Thymus (tissue), 11 donors: ENCODE measurements around the gene TMEM178B. TPM values are rescaled to one million over a fixed set of nuclear protein-coding genes. Genes with fewer than 3 reads are reported as not detected.
"Not testable (repeated sequence)": the region's sequence is repeated elsewhere in the genome, so short reads cannot be mapped to it uniquely, and the experiment has no call there.

Source experiments
- DNase-seq, 9 donors: peaks; one replicate each; pipeline ENCODE4 v3.0.0-alpha.2; 2013; ENCODE audit warnings: low spot score in 9 of 9, low read depth in 6 of 9, missing footprints in 1 of 9
- H3K27ac ChIP-seq, 2 donors: one replicate each; pipeline ENCODE4 v1.5.1; 2013; ENCODE audit warnings: control low read depth in 1 of 2, low read depth in 1 of 2, low read length in 1 of 2, mild to moderate bottlenecking in 1 of 2, moderate library complexity in 1 of 2
- H3K27me3 ChIP-seq, 2 donors: one replicate each; pipeline ENCODE4 v1.5.1; 2013; ENCODE audit warnings: low read length in 1 of 2; ENCODE audit not compliant: control insufficient read depth in 2 of 2, insufficient read depth in 1 of 2
- H3K36me3 ChIP-seq, 2 donors: one replicate each; pipeline ENCODE4 v1.5.1; 2013; ENCODE audit warnings: low read length in 1 of 2, mild to moderate bottlenecking in 1 of 2, moderate library complexity in 1 of 2; ENCODE audit not compliant: control insufficient read depth in 2 of 2, insufficient read depth in 2 of 2
- H3K4me1 ChIP-seq, 2 donors: one replicate each; pipeline ENCODE4 v1.5.1; 2013; ENCODE audit warnings: low read length in 2 of 2; ENCODE audit not compliant: control insufficient read depth in 2 of 2, insufficient read depth in 2 of 2
- H3K4me3 ChIP-seq, 2 donors: one replicate each; pipeline ENCODE4 v1.5.1; 2013; ENCODE audit warnings: low read length in 2 of 2, control low read depth in 1 of 2, mild to moderate bottlenecking in 1 of 2
- H3K9me3 ChIP-seq, 2 donors: one replicate each; pipeline ENCODE4 v1.5.1; 2013; ENCODE audit warnings: low read length in 1 of 2, mild to moderate bottlenecking in 1 of 2; ENCODE audit not compliant: control insufficient read depth in 2 of 2, insufficient read depth in 1 of 2
- WGBS: extraction: QIAGEN DNeasy Blood & Tissue Kit; methylation state at CpG from one replicate; pipeline ENCODE4 v1.1.7; 2013; 5-methylcytosine and 5-hydroxymethylcytosine counted together
- polyA plus RNA-seq: library from polyadenylated mRNA; stranded (reverse); fragments of 200-250 nt; gene quantifications from one replicate; pipeline ENCODE4 v1.2.3, GENCODE V29; 2013
- total RNA-seq: library from RNA; stranded (reverse); fragments of 120-200 nt; gene quantifications from one replicate; pipeline ENCODE4 v1.2.4, GENCODE V29; 2013
- donor health status: healthy.

TMEM178B gene
- total and polyA plus RNA-seq, 2 donors = 0.68 to 2.0 TPM

DNA sequence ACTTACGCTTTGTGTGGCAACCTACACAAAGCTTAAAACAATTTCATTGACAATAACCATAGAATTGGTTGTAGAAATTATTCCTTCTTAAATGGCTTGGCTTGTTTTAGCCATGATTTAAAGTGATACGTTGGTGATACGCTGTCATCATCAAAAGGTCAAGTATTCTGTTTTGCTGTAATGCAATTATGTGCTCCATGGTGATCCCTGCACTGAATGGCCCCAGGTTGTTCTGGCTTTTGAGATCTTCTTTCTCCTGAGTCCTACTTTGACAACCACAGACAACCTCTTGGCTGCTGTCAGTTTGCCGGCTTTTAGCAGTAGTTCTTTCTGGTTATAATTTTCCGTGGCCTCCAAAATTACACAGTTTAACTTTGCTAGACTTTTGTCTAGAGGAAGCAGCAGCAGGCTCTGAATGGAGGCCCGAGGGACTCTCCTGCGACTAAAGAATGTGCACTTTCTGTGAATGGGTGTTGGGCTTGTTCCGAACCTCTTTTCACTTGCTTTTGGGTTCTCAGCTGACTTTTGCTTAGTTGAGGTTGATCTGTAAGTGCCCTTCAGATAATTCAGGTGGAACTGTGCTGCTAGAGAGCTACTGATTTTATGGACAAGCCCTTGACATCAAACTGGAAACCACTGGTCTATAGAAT lies 104.7 kb downstream of the TMEM178B start:
- Histone ChIP-seq H3K4me3 (no peak overlapping the region), H3K27me3 (no peaks in the 10 kb centered on the region), H3K4me1 (no peaks in the 10 kb centered on the region), H3K27ac (no peak overlapping the region), H3K36me3 (no peaks in the 10 kb centered on the region), H3K9me3 (no peaks in the 10 kb centered on the region)
- no peak for DNase-seq
- WGBS = 96% methylated on average over 8 of the region's 8 CpGs

DNA sequence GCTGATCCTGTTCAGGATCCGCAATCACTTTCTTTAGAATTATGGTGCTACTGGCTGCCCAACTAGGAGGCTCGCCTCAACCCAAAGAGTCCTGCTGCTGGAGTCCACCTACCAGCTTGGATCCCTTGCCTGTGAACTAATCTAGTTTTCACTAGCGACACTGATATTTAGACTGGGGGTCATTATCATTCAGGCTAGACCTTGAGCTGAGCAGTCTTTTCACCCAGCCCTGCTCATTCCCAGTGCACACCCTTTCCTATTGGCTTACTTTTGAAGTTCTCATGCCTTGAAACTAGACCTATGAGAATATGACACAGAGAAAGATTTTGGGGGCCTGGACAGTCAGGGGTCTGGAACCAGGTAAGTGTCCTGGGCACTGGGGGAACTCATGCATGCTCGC lies 107.9 kb downstream of the TMEM178B start:
- WGBS = 98% methylated on average over 4 of the region's 4 CpGs
- H3K27me3 ChIP-seq = no peaks in the 10 kb centered on the region
- no peak for DNase-seq
- no peaks in the 10 kb centered on the region for H3K9me3 ChIP-seq
- H3K4me3 ChIP-seq = no peak overlapping the region
- H3K36me3 ChIP-seq = no peaks in the 10 kb centered on the region
- no peak overlapping the region for H3K27ac ChIP-seq
- no peaks in the 10 kb centered on the region for H3K4me1 ChIP-seq

DNA sequence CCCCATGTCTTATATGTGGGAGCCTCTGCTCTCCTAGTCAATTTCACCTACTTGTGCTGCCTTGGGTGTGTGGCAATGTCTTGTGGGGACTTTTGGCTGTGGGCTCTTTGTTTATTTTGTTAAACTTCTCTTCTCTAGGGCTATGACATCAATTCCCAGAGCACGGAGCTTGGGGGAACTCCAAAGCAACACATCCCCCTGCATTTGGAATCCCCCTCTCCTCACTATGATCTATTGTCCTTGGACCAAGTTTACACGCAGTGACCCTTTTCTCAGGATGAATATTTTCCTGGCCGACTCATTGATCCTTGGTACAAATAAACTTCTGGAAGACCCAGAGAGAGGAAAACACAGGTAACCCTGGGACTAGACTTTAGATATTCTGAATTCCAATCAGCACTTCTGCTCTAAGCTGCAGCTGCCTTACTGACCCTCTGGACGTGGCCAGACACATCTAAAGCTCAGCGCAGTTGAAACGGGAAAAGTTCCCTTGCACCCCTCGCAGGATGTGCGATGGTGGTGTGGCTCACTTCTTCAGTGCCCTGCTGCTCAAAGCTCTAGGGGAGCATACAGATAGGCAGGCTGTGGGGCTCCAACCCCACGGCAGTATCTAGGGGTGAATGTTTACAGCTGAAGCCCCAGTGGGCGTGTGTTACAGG lies 110.8 kb downstream of the TMEM178B start:
- H3K9me3 ChIP-seq = no peaks in the 10 kb centered on the region
- WGBS = 87% methylated on average over 10 of the region's 10 CpGs
- peak in 1 of 9 donors; percentile 16 for DNase-seq
- H3K4me1 ChIP-seq = no peaks in the 10 kb centered on the region
- peak overlapping the region in 1 of 2 donors; percentile 37 for H3K27ac ChIP-seq
- H3K4me3 ChIP-seq = no peak overlapping the region
- no peaks in the 10 kb centered on the region for H3K27me3 ChIP-seq
- no peaks in the 10 kb centered on the region for H3K36me3 ChIP-seq

DNA sequence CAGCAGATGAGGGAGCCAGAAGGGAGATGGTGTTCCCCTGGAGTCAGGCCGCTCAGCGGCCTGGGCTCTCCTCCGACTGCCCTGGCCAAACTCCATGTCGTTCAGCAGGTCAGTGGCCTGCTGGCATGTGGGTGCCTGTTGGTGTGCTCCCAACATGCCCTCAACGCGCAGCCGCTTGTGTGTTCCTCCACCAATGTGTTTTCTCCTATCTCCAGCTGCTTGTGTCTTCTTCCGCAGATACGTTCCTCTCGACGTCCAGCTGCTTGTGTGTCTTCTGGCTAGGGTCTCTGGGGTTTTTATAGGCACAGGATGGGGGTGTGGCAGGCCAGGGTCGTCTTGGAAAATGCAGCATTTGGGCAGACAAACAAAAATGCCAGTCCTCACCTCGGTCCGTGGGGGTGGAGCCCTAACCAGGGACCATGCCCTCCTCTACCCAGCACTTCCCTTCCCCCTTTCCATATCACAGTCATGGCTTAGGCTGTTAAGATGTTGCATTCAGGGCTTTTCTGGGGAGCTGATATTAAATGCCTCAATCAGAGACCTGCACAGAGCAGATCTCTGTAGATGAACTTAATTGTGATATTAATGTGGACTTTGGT lies 111.6 kb downstream of the TMEM178B start:
- H3K27ac ChIP-seq = no peak overlapping the region
- H3K4me1 ChIP-seq = no peaks in the 10 kb centered on the region
- H3K36me3 ChIP-seq = no peaks in the 10 kb centered on the region
- no peaks in the 10 kb centered on the region for H3K9me3 ChIP-seq
- H3K4me3 ChIP-seq = no peak overlapping the region
- no peak for DNase-seq
- H3K27me3 ChIP-seq = no peaks in the 10 kb centered on the region
- WGBS = 88% methylated on average over 14 of the region's 14 CpGs

DNA sequence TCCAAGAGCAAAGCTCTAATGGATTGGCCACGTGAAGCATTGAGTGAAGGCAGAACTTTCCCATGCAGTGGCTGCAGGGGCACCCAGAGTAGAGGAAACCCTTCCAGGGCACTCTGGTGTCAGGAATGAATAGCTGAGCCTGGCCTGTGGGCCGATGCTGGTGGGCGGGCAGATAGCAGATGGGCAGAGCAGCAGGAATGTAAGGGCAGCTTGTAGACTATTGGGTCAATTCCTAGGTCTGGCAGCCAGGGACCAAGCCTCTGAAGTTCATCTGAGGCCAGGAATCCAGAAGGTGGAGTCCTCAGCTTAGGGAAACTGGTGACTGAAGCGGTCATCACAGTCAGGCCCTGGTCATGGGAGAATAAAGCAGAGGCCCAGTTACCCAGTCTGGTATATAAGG lies 115.4 kb downstream of the TMEM178B start:
- 92% methylated on average over 4 of the region's 4 CpGs for WGBS
- Histone ChIP-seq H3K4me3 (no peak overlapping the region), H3K9me3 (no peaks in the 10 kb centered on the region), H3K36me3 (no peaks in the 10 kb centered on the region), H3K4me1 (no peaks in the 10 kb centered on the region), H3K27ac (no peak overlapping the region), H3K27me3 (no peaks in the 10 kb centered on the region)
- DNase-seq = no peak

DNA sequence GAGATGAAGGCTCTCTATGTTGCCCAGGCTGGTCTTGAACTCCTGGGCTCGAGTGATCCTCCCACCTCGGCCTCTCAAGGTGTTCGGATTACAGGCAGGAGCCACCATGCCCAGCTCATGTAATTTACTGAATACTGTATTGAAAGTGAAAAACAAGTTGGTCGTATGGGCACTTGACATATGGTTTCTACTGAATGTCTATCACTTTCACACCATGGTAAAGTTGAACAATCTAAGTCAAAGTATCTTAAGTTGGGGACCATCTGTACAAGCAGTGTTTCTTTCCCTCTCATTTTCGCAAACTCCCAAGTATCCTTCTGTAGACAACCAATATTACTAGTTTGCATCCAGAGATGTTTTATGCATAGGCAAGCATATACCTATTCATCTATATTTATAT lies 116.6 kb downstream of the TMEM178B start:
- H3K9me3 ChIP-seq = no peaks in the 10 kb centered on the region
- H3K4me3 ChIP-seq = no peak overlapping the region
- H3K27me3 ChIP-seq = no peaks in the 10 kb centered on the region
- H3K4me1 ChIP-seq = no peaks in the 10 kb centered on the region
- 75% methylated on average over 5 of the region's 5 CpGs for WGBS
- no peak overlapping the region for H3K27ac ChIP-seq
- DNase-seq = no peak
- H3K36me3 ChIP-seq = no peaks in the 10 kb centered on the region

DNA sequence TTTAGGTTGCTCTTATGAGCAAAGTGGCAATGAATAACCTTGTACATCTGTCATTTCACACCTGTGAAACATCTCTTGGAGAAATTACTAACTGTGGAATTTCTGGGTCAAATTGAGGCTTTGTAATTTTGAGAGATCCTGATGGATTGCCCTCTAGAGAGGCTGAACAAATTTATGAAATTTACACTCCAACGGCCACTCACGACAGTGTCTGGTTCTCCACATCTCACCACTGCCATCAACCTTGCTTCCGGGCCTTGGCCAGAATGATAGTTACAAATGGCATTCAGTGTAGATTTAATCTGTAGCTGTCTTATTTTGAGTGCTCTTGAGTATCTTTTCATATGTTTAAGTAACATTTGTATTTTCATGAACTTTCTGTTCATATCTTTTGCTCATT lies 117.4 kb downstream of the TMEM178B start:
- Histone ChIP-seq H3K9me3 (no peaks in the 10 kb centered on the region), H3K4me3 (no peak overlapping the region), H3K27ac (no peak overlapping the region), H3K36me3 (no peaks in the 10 kb centered on the region), H3K27me3 (no peaks in the 10 kb centered on the region), H3K4me1 (no peaks in the 10 kb centered on the region)
- 86% methylated on average over 3 of the region's 3 CpGs for WGBS
- no peak for DNase-seq

DNA sequence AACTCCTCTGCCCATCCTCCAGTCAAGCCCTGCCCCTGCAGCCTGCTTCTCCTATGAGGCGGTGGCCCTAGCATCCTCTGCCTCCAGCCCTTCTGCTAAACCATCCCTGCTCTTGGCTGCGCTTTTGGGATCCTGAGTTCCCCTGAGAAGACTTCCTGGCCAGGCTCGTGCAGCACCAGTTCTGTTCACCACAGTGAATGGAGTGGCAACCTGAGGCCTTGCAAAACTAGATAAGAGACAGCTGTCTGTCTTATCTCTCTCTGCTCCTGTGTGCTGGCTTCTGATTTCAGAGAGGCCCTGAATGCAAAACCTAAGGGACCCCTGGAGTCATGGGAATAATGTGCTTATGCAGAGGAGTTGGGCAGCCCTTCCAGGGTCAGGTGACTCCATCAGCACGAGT lies 119.2 kb downstream of the TMEM178B start:
- no peaks in the 10 kb centered on the region for H3K9me3 ChIP-seq
- no peaks in the 10 kb centered on the region for H3K36me3 ChIP-seq
- DNase-seq = no peak
- no peak overlapping the region for H3K27ac ChIP-seq
- H3K4me1 ChIP-seq = no peaks in the 10 kb centered on the region
- WGBS = 79% methylated on average over 4 of the region's 4 CpGs
- H3K27me3 ChIP-seq = no peaks in the 10 kb centered on the region
- H3K4me3 ChIP-seq = no peak overlapping the region

DNA sequence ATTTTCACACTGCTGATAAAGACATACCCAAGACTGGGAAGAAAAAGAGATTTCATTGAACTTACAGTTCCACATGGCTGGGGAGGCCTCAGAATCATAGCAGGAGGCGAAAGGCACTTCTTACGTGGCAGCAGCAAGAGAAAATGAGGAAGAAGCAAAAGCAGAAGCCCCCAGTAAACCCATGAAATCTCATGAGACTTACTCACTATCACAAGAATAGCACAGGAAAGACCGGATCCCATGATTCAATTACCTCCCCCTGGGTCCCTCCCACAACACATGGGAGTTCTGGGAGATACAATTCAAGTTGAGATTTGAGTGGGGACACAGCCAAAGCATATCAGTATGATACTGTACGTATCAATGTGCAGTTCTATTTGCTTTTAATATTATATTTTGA lies 121.9 kb downstream of the TMEM178B start:
- not testable (repeated sequence) for H3K36me3 ChIP-seq, DNase-seq, H3K27ac ChIP-seq, H3K9me3 ChIP-seq, H3K4me1 ChIP-seq, H3K27me3 ChIP-seq, H3K4me3 ChIP-seq
- WGBS = 59% methylated on average over 4 of the region's 4 CpGs
